HepG2 (cell line): ENCODE measurements around the gene GDF9. TPM values are rescaled to one million over a fixed set of nuclear protein-coding genes. Genes with fewer than 3 reads are reported as not detected.

ENCODE experiments used
- GATAD1 ChIP-seq: IDR thresholded peaks from 2 replicates; pipeline ENCODE4 v1.6.1; 2016; ENCODE audit warnings: missing genetic modification reagents, missing compliant biosample characterization
- KMT2A ChIP-seq: sonication (generic); formaldehyde crosslinking; IDR thresholded peaks from 2 replicates; pipeline ENCODE4 v1.4.0; 2020; ENCODE audit warnings: missing genetic modification reagents
- MTA3 ChIP-seq: sonication (generic); formaldehyde crosslinking; IDR thresholded peaks from 2 replicates; pipeline ENCODE4 v1.4.0; 2020; ENCODE audit warnings: missing genetic modification reagents
- NFE2L1 ChIP-seq: sonication (generic); formaldehyde crosslinking; IDR thresholded peaks from 2 replicates; pipeline ENCODE4 v1.4.0; 2020; ENCODE audit warnings: missing genetic modification reagents, mild to moderate bottlenecking, borderline replicate concordance
- RBAK ChIP-seq: sonication (generic); formaldehyde crosslinking; IDR thresholded peaks from 2 replicates; pipeline ENCODE4 v1.5.1; 2020; ENCODE audit warnings: mild to moderate bottlenecking, missing genetic modification reagents
- RBM39 ChIP-seq: fragments of 200-400 bp; formaldehyde crosslinking; IDR thresholded peaks from one replicate; pipeline ENCODE4 v1.6.1; 2018; ENCODE audit warnings: antibody characterized with exemption, mild to moderate bottlenecking, low read depth, low read length; ENCODE audit not compliant: poor library complexity, severe bottlenecking
- SRSF4 ChIP-seq: fragments of 200-400 bp; formaldehyde crosslinking; IDR thresholded peaks from one replicate; pipeline ENCODE4 v1.6.1; 2018; ENCODE audit warnings: mild to moderate bottlenecking, low read depth, low read length, moderate library complexity; ENCODE audit not compliant: poor library complexity, severe bottlenecking
- ZNF292 ChIP-seq: sonication (generic); formaldehyde crosslinking; IDR thresholded peaks from 2 replicates; pipeline ENCODE4 v1.8.1; 2022; ENCODE audit warnings: mild to moderate bottlenecking, low read depth, missing genetic modification reagents, borderline replicate concordance
- ZNF3 ChIP-seq: IDR thresholded peaks from 2 replicates; pipeline ENCODE4 v1.7.0; 2017; ENCODE audit warnings: inconsistent platforms
- ZNF317 ChIP-seq: sonication (generic); formaldehyde crosslinking; IDR thresholded peaks from 2 replicates; pipeline ENCODE4 v1.5.0; 2020; ENCODE audit warnings: mild to moderate bottlenecking, missing genetic modification reagents
- ZNF879 ChIP-seq: sonication (generic); formaldehyde crosslinking; IDR thresholded peaks from 2 replicates; pipeline ENCODE4 v1.8.1; 2023; ENCODE audit warnings: missing genetic modification reagents
- polyA plus RNA-seq, 8 experiments: library from polyadenylated mRNA; depleted of rRNA in 3 of 8; stranded (reverse) in 7 of 8; unstranded in 1 of 8; fragments of >200 nt; fragmentation: Illumina TruSeq in 4 of 8; extraction: Trizol in 4 of 8; gene quantifications; 2 replicates each; pipeline versions ENCODE4 v1.2.1 to v1.2.3, GENCODE V29; 2011 to 2016; ENCODE audit warnings: low read depth in 4 of 8, missing spikeins in 1 of 8, mixed read lengths in 1 of 8; ENCODE audit not compliant: insufficient read depth in 1 of 8
- total RNA-seq, 5 experiments: library from RNA; depleted of rRNA; stranded (reverse); fragments of >200 nt; fragmentation: Illumina TruSeq; extraction: Trizol; gene quantifications; 2 replicates each; pipeline ENCODE4 v1.2.3, GENCODE V29; 2016; ENCODE audit warnings: low read depth in 1 of 5
- TF ChIP-seq, protein P1 (sequence below): sonication (generic); formaldehyde crosslinking; IDR thresholded peaks from 2 replicates; pipeline ENCODE4 v1.4.0; 2020; ENCODE audit warnings: missing genetic modification reagents, borderline replicate concordance
- TF ChIP-seq, protein P2 (sequence below): sonication (generic); formaldehyde crosslinking; IDR thresholded peaks from 2 replicates; pipeline ENCODE4 v1.4.0; 2020; ENCODE audit warnings: missing genetic modification reagents
- TF ChIP-seq, protein P3 (sequence below): sonication (generic); formaldehyde crosslinking; IDR thresholded peaks from 2 replicates; pipeline ENCODE4 v1.5.0; 2020; ENCODE audit warnings: mild to moderate bottlenecking, missing genetic modification reagents, borderline replicate concordance
- TF ChIP-seq, protein P4 (sequence below): sonication (generic); formaldehyde crosslinking; IDR thresholded peaks from 2 replicates; pipeline ENCODE4; 2020; ENCODE audit warnings: missing genetic modification reagents, mild to moderate bottlenecking, borderline replicate concordance

Gene GDF9
- total and polyA plus RNA-seq, 2 of the 13 experiments (the other 11 are each of a cell fraction or from before 2014, with no cell fraction given): 0.33 to 0.38 TPM

DNA sequence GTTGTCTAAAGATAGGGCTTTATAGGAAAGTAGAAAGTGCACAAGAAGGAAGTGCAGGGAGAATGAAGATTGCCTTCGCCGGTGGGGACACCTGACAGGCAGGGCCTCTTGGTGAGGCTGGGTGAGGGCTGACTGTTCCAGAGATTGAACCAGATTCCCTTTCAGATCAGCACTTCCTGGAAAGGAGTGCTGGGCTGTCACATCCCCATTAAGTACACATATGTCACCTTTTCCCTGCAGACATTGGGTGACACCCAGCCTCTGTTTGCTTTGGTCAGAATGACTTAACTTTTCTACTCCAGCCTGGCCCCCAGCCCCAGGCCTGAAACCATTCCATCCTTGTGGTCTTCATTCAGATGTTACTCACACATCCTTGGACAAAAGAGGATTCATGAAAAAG lies 28.4 kb downstream of the GDF9 start (continued):
- TF ChIP-seq, protein P1, sequence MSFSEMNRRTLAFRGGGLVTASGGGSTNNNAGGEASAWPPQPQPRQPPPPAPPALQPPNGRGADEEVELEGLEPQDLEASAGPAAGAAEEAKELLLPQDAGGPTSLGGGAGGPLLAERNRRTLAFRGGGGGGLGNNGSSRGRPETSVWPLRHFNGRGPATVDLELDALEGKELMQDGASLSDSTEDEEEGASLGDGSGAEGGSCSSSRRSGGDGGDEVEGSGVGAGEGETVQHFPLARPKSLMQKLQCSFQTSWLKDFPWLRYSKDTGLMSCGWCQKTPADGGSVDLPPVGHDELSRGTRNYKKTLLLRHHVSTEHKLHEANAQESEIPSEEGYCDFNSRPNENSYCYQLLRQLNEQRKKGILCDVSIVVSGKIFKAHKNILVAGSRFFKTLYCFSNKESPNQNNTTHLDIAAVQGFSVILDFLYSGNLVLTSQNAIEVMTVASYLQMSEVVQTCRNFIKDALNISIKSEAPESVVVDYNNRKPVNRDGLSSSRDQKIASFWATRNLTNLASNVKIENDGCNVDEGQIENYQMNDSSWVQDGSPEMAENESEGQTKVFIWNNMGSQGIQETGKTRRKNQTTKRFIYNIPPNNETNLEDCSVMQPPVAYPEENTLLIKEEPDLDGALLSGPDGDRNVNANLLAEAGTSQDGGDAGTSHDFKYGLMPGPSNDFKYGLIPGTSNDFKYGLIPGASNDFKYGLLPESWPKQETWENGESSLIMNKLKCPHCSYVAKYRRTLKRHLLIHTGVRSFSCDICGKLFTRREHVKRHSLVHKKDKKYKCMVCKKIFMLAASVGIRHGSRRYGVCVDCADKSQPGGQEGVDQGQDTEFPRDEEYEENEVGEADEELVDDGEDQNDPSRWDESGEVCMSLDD (CRISPR knock-in tag): no peak
- TF ChIP-seq ZNF292 (CRISPR knock-in tag) (no peak), RBAK (no peak), GATAD1 (peak; percentile 49; the same call in 1 of the 2 replicates), SRSF4 (no peak), NFE2L1 (CRISPR knock-in tag) (no peak), MTA3 (CRISPR knock-in tag) (no peak), ZNF879 (CRISPR knock-in tag) (no peak), RBM39 (no peak), ZNF317 (CRISPR knock-in tag) (no peak), KMT2A (CRISPR knock-in tag) (no peak), ZNF3 (CRISPR knock-in tag) (no peak)
- TF ChIP-seq, protein P2, sequence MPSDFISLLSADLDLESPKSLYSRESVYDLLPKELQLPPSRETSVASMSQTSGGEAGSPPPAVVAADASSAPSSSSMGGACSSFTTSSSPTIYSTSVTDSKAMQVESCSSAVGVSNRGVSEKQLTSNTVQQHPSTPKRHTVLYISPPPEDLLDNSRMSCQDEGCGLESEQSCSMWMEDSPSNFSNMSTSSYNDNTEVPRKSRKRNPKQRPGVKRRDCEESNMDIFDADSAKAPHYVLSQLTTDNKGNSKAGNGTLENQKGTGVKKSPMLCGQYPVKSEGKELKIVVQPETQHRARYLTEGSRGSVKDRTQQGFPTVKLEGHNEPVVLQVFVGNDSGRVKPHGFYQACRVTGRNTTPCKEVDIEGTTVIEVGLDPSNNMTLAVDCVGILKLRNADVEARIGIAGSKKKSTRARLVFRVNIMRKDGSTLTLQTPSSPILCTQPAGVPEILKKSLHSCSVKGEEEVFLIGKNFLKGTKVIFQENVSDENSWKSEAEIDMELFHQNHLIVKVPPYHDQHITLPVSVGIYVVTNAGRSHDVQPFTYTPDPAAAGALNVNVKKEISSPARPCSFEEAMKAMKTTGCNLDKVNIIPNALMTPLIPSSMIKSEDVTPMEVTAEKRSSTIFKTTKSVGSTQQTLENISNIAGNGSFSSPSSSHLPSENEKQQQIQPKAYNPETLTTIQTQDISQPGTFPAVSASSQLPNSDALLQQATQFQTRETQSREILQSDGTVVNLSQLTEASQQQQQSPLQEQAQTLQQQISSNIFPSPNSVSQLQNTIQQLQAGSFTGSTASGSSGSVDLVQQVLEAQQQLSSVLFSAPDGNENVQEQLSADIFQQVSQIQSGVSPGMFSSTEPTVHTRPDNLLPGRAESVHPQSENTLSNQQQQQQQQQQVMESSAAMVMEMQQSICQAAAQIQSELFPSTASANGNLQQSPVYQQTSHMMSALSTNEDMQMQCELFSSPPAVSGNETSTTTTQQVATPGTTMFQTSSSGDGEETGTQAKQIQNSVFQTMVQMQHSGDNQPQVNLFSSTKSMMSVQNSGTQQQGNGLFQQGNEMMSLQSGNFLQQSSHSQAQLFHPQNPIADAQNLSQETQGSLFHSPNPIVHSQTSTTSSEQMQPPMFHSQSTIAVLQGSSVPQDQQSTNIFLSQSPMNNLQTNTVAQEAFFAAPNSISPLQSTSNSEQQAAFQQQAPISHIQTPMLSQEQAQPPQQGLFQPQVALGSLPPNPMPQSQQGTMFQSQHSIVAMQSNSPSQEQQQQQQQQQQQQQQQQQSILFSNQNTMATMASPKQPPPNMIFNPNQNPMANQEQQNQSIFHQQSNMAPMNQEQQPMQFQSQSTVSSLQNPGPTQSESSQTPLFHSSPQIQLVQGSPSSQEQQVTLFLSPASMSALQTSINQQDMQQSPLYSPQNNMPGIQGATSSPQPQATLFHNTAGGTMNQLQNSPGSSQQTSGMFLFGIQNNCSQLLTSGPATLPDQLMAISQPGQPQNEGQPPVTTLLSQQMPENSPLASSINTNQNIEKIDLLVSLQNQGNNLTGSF (CRISPR knock-in tag): no peak
- TF ChIP-seq, protein P3, sequence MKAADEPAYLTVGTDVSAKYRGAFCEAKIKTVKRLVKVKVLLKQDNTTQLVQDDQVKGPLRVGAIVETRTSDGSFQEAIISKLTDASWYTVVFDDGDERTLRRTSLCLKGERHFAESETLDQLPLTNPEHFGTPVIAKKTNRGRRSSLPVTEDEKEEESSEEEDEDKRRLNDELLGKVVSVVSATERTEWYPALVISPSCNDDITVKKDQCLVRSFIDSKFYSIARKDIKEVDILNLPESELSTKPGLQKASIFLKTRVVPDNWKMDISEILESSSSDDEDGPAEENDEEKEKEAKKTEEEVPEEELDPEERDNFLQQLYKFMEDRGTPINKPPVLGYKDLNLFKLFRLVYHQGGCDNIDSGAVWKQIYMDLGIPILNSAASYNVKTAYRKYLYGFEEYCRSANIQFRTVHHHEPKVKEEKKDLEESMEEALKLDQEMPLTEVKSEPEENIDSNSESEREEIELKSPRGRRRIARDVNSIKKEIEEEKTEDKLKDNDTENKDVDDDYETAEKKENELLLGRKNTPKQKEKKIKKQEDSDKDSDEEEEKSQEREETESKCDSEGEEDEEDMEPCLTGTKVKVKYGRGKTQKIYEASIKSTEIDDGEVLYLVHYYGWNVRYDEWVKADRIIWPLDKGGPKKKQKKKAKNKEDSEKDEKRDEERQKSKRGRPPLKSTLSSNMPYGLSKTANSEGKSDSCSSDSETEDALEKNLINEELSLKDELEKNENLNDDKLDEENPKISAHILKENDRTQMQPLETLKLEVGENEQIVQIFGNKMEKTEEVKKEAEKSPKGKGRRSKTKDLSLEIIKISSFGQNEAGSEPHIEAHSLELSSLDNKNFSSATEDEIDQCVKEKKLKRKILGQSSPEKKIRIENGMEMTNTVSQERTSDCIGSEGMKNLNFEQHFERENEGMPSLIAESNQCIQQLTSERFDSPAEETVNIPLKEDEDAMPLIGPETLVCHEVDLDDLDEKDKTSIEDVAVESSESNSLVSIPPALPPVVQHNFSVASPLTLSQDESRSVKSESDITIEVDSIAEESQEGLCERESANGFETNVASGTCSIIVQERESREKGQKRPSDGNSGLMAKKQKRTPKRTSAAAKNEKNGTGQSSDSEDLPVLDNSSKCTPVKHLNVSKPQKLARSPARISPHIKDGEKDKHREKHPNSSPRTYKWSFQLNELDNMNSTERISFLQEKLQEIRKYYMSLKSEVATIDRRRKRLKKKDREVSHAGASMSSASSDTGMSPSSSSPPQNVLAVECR (CRISPR knock-in tag): peak; percentile 51; the same call in 1 of the 2 replicates
- TF ChIP-seq, protein P4, sequence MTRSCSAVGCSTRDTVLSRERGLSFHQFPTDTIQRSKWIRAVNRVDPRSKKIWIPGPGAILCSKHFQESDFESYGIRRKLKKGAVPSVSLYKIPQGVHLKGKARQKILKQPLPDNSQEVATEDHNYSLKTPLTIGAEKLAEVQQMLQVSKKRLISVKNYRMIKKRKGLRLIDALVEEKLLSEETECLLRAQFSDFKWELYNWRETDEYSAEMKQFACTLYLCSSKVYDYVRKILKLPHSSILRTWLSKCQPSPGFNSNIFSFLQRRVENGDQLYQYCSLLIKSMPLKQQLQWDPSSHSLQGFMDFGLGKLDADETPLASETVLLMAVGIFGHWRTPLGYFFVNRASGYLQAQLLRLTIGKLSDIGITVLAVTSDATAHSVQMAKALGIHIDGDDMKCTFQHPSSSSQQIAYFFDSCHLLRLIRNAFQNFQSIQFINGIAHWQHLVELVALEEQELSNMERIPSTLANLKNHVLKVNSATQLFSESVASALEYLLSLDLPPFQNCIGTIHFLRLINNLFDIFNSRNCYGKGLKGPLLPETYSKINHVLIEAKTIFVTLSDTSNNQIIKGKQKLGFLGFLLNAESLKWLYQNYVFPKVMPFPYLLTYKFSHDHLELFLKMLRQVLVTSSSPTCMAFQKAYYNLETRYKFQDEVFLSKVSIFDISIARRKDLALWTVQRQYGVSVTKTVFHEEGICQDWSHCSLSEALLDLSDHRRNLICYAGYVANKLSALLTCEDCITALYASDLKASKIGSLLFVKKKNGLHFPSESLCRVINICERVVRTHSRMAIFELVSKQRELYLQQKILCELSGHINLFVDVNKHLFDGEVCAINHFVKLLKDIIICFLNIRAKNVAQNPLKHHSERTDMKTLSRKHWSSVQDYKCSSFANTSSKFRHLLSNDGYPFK (CRISPR knock-in tag): no peak
